ENCODE results near the gene ATG7.
"Not testable (repeated sequence)": the region's sequence is repeated elsewhere in the genome, so short reads cannot be mapped to it uniquely, and the experiment has no call there.

ATG7 gene

DNA sequence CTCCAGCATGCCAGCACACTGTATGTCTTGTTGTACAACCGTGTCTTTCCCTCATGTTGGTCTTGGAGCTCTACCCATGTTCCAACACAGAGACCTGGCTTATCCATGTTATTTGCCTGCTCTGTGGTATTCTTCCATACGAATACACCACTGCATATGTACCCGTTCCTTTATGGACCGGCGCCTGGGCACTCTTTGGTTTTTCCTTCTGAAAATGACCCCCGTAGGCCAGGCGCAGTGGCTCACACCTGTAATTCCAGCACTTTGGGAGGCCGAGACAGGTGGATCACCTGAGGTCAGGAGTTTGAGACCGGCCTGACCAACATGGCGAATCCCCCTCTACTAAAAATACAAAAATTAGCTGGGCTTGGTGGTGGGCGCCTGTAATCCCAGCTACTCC lies 300.5 kb downstream of the ATG7 start:
- H3K4me3 ChIP-seq; H3K27me3 ChIP-seq (ENCODE audit: low read depth); H3K9me3 ChIP-seq; H3K36me3 ChIP-seq (replicated peaks); H3K4me1 ChIP-seq; DNase-seq (ENCODE audit: low spot score in 2 of 2); in situ Hi-C loops (cut with MboI; ENCODE audit: low sequenced_read_pairs): not testable (repeated sequence)

DNA sequence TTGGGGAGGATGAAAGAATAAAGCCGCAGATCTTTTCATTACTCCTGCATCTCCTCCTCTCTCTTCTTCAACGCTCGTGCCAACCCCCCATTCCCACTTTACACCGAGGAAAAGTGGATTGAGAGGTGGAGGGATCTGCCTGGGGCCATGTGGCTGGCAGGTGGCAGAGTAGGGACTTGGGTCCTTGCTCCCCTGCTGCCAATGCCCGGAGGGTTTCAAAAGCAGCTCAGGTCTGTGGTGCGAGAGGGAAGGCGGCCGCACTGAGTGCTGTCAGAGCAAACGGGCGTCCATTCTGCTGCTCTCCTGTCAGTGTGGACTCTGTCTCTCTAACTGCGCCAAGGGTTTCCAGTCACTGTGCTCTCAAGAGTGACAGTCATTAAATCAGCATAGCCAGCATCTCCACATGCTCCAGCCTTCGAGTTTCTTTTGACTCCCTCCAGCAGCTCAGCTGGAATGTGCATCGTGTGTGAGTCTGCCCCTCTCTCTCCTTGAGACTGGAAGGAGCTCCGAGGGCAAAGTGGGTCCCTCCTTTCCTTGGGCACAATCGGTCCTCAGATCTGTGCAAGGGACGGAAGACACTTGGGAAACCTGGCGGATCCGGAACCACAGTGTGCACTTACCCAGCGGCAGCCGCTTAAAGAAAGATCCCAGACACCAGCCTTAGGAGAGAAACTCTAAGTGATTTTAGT lies 302.9 kb downstream of the ATG7 start:
- no peaks in the 10 kb centered on the region for H3K4me1 ChIP-seq
- DNase-seq (ENCODE audit: low spot score in 2 of 2), result no peak
- H3K27me3 ChIP-seq (ENCODE audit: low read depth), result no peaks in the 10 kb centered on the region
- H3K4me3 ChIP-seq, result no peak overlapping the region
- H3K9me3 ChIP-seq, result no peaks in the 10 kb centered on the region
- H3K36me3 ChIP-seq (replicated peaks), result no peaks in the 10 kb centered on the region; the same call in 1 of the 2 replicates
- in situ Hi-C loops (cut with MboI; ENCODE audit: low sequenced_read_pairs), result no loop called here

DNA sequence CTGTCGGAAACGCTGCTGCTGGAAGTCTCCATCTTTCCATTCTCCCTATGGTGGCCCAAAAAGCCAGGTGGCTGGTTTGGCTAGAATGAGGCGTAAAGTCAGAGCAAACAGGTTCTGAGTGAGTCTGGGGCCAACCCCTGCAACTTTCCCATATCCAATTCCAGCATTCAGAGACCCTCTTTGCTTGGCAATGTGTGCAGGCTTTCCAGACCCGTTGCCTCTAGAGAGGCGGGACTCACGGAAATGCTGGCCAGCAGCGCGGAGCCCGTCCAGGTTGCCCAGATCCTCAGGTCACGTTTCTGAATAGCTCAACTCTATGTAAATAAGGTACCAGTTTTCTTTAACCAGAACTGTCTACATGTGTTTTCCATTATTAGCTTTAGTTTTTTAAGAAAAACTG lies 303.5 kb downstream of the ATG7 start:
- H3K9me3 ChIP-seq, result no peaks in the 10 kb centered on the region
- no peaks in the 10 kb centered on the region for H3K4me1 ChIP-seq
- in situ Hi-C loops (cut with MboI; ENCODE audit: low sequenced_read_pairs), result no loop called here
- H3K4me3 ChIP-seq, result no peak overlapping the region
- H3K27me3 ChIP-seq (ENCODE audit: low read depth), result no peaks in the 10 kb centered on the region
- peaks cover 3% of the 10 kb centered on the region; the same call in 1 of the 2 replicates for H3K36me3 ChIP-seq (replicated peaks)
- no peak for DNase-seq (ENCODE audit: low spot score in 2 of 2)

DNA sequence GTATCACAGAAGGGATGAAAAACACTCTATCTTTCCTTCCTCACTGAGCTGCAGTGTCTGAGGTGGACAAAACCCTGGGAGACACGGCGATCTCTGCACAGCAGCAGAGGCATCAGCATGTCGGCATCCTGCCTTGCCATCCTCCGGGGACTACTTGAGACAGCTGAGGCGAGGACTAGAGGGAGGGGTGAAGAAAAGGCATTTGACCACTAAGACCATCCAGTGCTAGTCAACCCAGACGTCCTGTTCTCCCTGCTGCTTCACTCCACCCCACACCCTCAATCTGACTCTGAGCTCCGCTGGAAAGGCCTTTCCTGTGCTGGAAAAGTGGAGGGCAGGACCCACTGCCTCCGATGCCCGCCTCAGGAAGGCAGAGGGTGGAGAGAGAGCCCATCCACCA lies 304.3 kb downstream of the ATG7 start:
- no peak for DNase-seq (ENCODE audit: low spot score in 2 of 2)
- H3K36me3 ChIP-seq (replicated peaks), result peaks cover 3% of the 10 kb centered on the region; the same call in 1 of the 2 replicates
- H3K27me3 ChIP-seq (ENCODE audit: low read depth), result no peaks in the 10 kb centered on the region
- in situ Hi-C loops (cut with MboI; ENCODE audit: low sequenced_read_pairs), result no loop called here
- no peak overlapping the region for H3K4me3 ChIP-seq
- peaks cover 2% of the 10 kb centered on the region for H3K4me1 ChIP-seq
- H3K9me3 ChIP-seq, result no peaks in the 10 kb centered on the region

DNA sequence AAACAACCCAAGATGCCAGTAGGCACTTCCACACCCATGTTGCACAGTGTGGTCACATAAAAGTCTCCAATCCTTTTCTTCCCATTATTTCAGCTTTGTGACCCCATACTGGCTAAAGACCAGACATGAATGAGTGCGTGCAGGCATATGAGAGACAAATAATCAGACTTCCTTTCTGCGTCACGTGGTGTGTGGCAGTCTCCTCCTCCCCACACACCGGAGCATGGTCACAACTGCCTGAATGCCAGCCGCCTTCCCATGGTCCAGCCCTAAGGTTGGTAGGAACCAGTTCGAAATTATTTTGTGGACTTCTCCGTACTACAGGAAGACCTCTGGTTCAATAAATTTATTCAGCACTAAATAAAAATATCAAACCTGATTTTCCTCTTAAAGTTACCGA lies 306.0 kb downstream of the ATG7 start:
- H3K4me1 ChIP-seq, result peaks cover 19% of the 10 kb centered on the region
- H3K27me3 ChIP-seq (ENCODE audit: low read depth), result no peaks in the 10 kb centered on the region
- no peak for DNase-seq (ENCODE audit: low spot score in 2 of 2)
- no peaks in the 10 kb centered on the region for H3K9me3 ChIP-seq
- peaks cover 3% of the 10 kb centered on the region; the same call in 1 of the 2 replicates for H3K36me3 ChIP-seq (replicated peaks)
- no peak overlapping the region for H3K4me3 ChIP-seq
- in situ Hi-C loops (cut with MboI; ENCODE audit: low sequenced_read_pairs), result no loop called here

DNA sequence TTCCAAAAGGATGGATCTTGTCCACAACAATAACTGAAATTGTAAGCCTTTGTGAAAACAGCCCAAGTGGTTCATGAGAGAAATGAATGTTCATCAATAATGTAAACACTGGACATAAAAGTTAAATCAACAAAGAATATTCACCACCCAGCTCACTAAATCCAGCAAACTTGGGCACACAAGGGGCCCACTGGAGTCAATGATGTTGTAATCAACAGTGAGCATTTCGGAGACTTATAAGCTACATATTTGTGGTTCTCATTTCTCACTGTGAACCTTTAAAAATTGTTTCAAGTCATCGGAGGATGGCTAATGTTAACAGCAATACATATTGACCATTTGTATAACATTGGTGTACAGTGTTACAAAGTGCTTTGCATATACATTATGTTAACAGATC lies 308.4 kb downstream of the ATG7 start:
- Histone ChIP-seq H3K36me3 (replicated peaks) (peaks cover 3% of the 10 kb centered on the region; the same call in 1 of the 2 replicates), H3K27me3 (ENCODE audit: low read depth) (no peaks in the 10 kb centered on the region), H3K4me3 (no peak overlapping the region), H3K4me1 (peaks cover 20% of the 10 kb centered on the region), H3K9me3 (no peaks in the 10 kb centered on the region)
- in situ Hi-C loops (cut with MboI; ENCODE audit: low sequenced_read_pairs), result no loop called here
- no peak for DNase-seq (ENCODE audit: low spot score in 2 of 2)

DNA sequence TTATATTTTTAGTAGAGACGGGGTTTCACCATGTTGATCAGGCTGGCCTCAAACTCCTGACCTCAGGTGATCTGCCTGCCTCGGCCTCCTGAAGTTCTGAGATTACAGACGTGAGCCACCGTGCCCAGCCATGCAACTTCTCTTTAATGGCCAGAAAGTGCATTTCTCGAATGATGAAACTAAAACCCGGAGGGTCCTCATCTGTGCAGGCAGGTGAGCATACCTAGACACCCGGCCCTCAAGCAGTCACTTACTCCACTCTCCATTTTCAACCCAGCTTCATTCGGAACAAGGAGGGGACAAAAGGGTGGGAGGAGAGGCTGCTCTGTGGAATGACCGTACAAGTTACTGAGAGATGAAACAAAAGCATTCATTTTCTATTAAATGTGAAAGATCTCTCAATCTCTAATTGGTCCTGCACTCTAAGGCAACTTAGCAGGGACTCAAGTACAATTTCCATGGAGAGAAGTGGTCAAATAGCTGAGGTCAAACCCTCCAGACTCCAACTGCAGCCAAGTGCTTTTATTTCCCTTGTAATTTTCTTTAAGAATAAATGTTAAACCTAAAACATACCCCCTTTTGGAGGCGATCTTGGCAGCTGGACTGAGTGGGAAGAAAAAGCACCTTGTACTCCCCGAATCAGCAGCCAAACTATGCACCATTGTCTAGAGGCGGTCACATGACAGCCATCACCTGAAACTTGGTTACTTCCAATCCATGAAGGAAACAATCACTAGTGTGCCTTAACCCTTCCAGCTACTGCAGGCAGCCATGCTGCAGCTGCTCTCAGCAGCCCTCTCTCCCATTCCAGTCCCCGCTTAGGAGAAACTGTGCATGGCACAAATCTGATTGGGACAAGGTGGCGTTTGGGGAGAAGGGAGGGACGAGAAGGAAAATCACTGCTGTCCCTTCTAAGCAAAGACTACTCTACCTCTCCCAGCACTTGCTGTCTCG lies 309.3 kb downstream of the ATG7 start:
- in situ Hi-C loops (cut with MboI; ENCODE audit: low sequenced_read_pairs), result no loop called here
- peak overlapping the region; percentile 12 for H3K4me3 ChIP-seq

DNA sequence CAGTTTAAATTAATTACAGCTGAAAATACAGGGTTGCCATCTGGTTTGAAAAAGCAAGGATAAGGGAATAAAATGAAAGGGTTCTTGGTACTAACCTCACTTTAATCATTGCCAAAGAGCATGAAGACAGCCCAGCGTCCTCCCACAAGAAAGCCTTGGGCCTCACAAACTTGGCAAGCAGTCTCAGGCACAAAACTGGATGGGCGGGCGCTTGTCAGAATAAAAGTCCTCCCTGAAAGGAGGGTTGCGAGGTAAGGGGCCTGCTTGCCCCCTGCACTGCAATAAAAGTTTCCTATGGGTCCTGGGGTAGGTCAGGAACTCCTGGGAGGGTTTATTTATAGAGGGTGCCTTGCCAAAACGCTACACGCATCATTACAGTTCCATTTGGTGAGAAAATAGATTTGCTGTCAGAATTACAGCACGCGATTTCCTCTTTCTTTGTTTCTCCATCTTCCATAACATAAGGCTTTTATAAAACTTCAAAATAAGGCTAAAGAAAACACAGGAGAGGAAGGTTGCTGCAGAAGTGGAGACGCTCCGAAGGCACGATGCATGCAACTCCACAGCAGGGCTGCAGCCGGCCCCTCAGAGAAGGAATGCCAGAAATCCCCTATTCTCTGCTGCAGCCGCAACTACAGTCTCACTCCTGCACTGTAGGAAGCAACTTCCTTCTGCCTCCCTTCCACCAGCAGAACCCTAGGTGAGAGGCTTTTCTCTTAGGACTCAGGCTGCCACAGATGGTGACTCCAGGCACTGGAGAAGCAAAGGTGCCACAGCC lies 310.2 kb downstream of the ATG7 start:
- Histone ChIP-seq H3K4me3 (peak overlapping the region; percentile 12), H3K4me1 (peaks cover 20% of the 10 kb centered on the region)
- in situ Hi-C loops (cut with MboI; ENCODE audit: low sequenced_read_pairs), result no loop called here

More for the DNA sequence above, 309.3 kb downstream of the ATG7 start:
- Histone ChIP-seq H3K36me3 (replicated peaks) (peaks cover 3% of the 10 kb centered on the region; the same call in 1 of the 2 replicates), H3K9me3 (no peaks in the 10 kb centered on the region), H3K27me3 (ENCODE audit: low read depth) (no peaks in the 10 kb centered on the region), H3K4me1 (peaks cover 20% of the 10 kb centered on the region)
- no peak for DNase-seq (ENCODE audit: low spot score in 2 of 2)

DNA sequence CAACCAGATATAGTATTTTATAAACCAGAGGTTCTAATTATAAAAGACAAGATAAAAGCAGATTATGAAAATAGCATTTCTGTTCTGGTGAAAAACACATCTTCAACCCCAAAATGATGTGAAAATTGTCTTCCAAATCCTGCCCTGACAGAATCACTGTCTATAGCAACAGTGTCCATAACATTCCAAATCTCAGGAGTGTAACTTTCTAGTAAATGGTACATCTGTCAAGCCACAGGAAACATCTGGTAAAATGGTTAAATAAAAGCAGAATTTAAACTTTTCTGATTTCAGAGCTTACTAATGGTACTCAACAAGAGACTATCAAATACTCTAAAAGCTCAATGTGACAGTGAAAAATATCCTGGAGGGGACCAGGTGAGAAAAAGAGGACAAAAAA lies 311.0 kb downstream of the ATG7 start:
- H3K36me3 ChIP-seq (replicated peaks), result peaks cover 3% of the 10 kb centered on the region; the same call in 1 of the 2 replicates
- no peak for DNase-seq (ENCODE audit: low spot score in 2 of 2)
- in situ Hi-C loops (cut with MboI; ENCODE audit: low sequenced_read_pairs), result no loop called here

More for the DNA sequence above, 310.2 kb downstream of the ATG7 start:
- H3K27me3 ChIP-seq (ENCODE audit: low read depth), result no peaks in the 10 kb centered on the region
- H3K9me3 ChIP-seq, result no peaks in the 10 kb centered on the region
- peaks cover 3% of the 10 kb centered on the region; the same call in 1 of the 2 replicates for H3K36me3 ChIP-seq (replicated peaks)
- DNase-seq (ENCODE audit: low spot score in 2 of 2), result peak; percentile 54 to 76

DNA sequence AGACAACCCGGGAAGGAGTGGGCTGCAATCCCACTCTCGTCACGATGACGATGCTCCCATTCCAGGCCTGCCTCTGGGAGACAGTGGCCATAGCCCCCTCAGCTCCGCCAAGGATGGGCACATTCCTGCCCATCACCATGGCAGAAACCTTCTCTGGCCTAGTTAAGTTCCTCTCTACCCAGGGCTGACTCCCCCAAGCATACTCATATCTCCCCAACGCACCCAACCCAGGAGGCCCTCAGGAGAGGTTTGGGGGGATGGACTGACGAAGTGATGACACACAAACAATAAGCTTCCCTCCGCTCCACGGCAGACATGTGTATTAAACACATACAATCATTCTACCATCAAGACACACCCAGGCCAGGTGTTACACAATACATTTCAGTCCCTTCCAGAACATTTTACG lies 311.4 kb downstream of the ATG7 start:
- no peaks in the 10 kb centered on the region for H3K27me3 ChIP-seq (ENCODE audit: low read depth)
- no peak for DNase-seq (ENCODE audit: low spot score in 2 of 2)
- H3K36me3 ChIP-seq (replicated peaks), result peaks cover 3% of the 10 kb centered on the region; the same call in 1 of the 2 replicates
- H3K4me3 ChIP-seq, result no peak overlapping the region
- in situ Hi-C loops (cut with MboI; ENCODE audit: low sequenced_read_pairs), result no loop called here
- peaks cover 20% of the 10 kb centered on the region for H3K4me1 ChIP-seq
- H3K9me3 ChIP-seq, result no peaks in the 10 kb centered on the region

More for the DNA sequence above, 311.0 kb downstream of the ATG7 start:
- H3K4me1 ChIP-seq, result peaks cover 20% of the 10 kb centered on the region
- no peaks in the 10 kb centered on the region for H3K9me3 ChIP-seq
- no peak overlapping the region for H3K4me3 ChIP-seq
- no peaks in the 10 kb centered on the region for H3K27me3 ChIP-seq (ENCODE audit: low read depth)

DNA sequence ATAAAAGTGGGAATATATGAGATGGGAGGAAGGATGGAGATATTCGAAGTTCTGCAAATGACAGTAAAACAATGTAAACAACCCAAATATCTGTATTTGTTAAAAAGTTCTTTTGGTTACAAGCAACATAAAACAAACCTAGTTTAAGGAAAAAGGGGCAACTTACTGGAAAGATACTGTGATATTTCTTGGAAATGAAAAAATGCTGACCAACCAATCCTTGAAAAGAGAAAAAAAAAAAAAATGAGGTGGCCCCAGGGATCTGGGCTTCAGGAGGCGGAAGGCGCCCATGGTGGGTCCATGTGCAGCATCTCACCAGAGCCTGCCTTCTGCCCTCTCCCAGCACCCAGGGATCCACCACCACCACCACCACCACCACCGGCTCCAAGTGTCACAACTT lies 312.4 kb downstream of the ATG7 start:
- DNase-seq (ENCODE audit: low spot score in 2 of 2), result no peak
- peaks cover 20% of the 10 kb centered on the region for H3K4me1 ChIP-seq
- H3K9me3 ChIP-seq, result no peaks in the 10 kb centered on the region
- H3K36me3 ChIP-seq (replicated peaks), result peaks cover 3% of the 10 kb centered on the region; the same call in 1 of the 2 replicates
- H3K4me3 ChIP-seq, result no peak overlapping the region
- no peaks in the 10 kb centered on the region for H3K27me3 ChIP-seq (ENCODE audit: low read depth)
- in situ Hi-C loops (cut with MboI; ENCODE audit: low sequenced_read_pairs), result no loop called here

DNA sequence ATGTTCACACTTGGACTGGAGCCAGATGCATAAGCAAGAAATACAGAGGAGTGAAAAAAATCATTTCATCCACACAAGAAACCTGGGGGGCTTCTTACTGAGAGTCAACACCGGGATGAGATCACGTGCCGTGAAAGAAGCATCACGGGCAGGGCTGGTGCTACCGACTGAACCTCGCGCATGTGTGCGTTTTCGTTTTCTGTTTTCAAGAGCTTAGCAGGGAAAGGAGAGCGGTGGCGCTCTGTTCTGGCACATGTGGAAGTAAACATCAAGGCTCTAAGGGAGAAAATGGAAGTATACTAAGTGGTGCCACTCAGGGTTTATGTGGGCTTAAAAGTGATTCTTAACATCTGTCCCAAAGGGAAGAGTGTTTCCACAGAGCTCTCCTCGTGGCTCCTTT lies 315.6 kb downstream of the ATG7 start:
- Histone ChIP-seq H3K36me3 (replicated peaks) (peaks cover 8% of the 10 kb centered on the region), H3K4me3 (no peak overlapping the region), H3K27me3 (ENCODE audit: low read depth) (no peaks in the 10 kb centered on the region), H3K9me3 (no peaks in the 10 kb centered on the region), H3K4me1 (peaks cover 29% of the 10 kb centered on the region)
- DNase-seq (ENCODE audit: low spot score in 2 of 2), result no peak
- in situ Hi-C loops (cut with MboI; ENCODE audit: low sequenced_read_pairs), result no loop called here

DNA sequence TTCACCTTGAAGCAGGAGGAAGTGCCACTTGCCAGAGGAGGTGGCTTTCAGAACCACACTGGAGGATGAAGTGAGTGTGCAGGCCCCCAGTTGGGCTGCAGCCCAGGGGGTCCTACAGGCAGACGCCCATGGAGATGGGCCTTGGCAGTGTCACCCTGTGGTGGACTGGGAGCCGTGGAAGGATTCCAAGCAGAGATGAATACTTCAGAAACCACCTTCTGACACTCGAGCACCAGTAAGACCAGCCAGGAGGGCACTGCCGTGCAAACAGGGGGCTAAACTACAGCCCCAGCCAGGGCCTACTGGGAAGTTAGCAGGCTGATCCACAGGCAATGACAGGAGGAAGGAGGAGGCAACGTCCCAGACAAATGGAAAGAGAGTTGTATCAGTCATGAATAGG lies 316.1 kb downstream of the ATG7 start:
- peaks cover 8% of the 10 kb centered on the region for H3K36me3 ChIP-seq (replicated peaks)
- H3K4me1 ChIP-seq, result peaks cover 31% of the 10 kb centered on the region
- H3K27me3 ChIP-seq (ENCODE audit: low read depth), result no peaks in the 10 kb centered on the region
- no peak overlapping the region for H3K4me3 ChIP-seq
- DNase-seq (ENCODE audit: low spot score in 2 of 2), result no peak
- in situ Hi-C loops (cut with MboI; ENCODE audit: low sequenced_read_pairs), result no loop called here
- no peaks in the 10 kb centered on the region for H3K9me3 ChIP-seq
